Activated gamma-delta T cell treated with anti-CD3 and anti-CD28 coated beads, Interleukin-2, amount 50 U/mL, for 16 hours (primary cell): ENCODE data around the gene RPEL1.

ENCODE experiments used
- DNase-seq: peaks from one replicate; pipeline ENCODE4 v3.0.0-alpha.2; 2020; ENCODE audit warnings: low read depth

Gene RPEL1

DNA sequence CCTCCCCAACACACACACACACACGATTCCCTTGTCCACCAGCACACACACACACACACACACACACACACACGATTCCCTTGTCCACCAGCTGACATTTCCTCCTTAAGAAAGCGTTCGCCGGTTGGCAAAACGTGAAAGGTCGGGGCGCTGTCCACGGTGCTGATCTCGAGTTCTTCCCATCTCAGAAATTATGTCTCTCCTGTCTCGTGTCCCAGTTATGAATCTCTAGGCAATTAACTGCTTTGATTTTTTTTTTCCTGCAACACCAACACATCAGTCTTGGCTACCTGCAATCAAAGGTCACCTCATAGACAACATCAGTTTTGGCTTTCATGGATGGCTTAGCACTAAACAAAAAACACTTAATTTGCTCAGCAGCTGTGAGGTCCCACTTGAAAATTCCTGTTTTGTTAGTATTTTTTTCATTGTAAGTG lies 33.2 kb downstream of the RPEL1 start:
- DNase-seq = no peak

DNA sequence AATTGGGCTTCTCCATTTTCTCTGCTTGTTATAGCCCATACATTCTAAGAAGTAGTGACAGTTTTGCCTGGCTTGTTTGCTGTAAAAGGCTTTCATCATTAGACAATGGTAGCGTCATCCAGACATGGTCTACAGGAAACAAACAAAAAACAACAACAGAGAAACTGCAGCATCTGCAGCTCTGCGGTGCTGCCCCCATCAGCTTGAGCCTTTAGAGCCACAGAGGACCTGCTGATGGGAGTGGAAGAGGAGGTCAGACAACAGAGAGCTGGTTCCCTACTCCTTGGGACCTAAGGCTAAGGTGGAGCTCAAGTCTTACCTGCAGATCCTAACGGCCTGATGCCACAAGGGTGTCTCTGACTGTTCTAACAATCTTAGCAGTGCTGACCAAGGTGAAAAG lies 34.3 kb downstream of the RPEL1 start:
- DNase-seq = no peak

DNA sequence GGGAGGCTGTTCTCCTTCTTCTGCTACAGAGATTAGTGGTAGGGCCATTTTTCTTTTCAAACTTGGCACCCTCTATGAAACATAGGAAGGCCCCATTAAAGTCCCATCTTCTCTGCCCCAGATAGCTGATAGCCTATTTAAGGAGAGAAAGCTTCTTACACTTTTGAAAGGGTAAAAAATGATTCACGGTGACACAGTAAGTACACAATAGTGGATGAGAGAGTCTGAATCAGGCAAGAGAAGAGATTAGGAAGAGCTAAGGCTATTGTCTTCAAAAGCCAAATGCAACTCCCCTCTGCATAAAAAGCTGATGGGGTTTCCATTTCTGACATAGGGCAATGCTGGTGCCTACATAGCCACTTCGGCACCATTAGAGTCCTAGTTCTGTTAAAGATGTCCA lies 34.8 kb downstream of the RPEL1 start:
- DNase-seq = no peak

DNA sequence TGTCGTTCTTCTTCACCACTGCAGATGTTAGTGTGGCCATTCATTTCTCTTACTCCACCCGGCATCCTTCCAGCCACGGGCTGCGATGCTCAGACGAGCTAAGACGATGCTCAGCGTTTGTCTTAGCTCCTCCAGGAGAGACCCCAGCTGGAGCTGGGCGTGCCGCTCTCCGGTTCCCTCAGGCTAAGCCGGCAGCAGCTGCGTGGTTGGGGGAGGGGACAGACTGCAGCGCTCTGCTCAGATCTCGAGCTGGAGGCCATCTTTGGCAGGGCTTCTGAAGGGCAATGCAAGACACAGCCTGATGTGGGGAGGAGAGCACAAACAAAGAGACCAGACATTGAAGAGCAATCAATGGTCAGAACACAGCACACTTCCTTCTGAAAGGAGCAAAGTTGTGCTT lies 36.1 kb downstream of the RPEL1 start:
- DNase-seq = no peak

DNA sequence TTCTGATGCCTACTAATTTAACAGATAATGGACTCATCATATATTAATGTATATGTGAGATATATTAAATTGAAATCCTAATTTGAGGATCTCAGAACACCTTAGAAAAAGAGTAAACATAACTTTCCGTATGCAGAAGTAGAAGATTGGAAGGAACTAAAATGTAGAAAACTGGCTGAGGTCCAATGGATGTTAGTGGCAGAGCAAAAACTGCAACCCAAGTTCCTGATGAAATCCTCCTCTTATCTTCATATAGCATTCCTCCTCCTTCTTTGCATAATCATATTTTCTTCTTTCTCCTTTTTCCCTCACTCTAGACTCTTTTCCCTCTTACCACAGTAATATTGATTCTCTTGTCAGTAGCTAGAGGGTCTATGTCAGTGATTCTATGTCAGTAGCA lies 37.3 kb downstream of the RPEL1 start:
- DNase-seq = no peak

DNA sequence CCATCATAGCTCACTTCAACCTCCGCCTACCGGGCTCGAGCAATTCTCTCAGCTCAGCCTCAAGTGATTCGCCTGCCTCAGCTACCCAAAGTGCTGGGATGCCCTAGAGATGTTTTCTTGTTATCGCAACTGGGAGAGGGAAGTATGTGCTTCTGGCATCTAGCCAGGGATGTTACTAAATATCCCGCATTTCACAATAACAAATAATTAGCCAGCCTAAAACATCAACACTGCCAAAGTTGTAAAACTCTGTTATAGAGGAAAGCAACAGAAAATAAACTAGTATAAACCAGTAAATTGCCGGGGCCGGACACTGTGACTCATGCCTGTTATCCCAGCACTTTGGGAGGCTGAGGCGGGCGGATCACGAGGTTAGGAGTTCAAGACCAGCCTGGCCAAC lies 38.5 kb downstream of the RPEL1 start:
- no peak for DNase-seq

DNA sequence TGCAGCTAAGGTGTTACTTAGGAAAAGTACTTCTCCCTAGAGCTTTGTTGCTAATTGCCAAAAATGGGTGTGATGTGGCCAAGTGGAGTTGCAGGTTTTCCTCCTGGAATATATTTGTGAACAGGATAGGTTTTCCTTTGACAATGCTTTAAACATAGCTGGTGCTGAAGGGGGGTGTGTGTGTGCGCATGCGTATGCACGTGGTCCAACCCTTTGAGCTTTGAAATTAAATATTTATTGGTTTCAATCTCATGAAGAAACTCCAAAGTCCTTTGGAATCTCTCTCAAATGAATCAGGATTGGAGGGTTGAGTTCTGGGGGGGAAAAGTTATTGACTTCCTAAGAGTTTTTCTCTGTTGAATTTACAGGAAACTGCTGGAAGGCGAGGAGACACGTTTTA lies 42.3 kb downstream of the RPEL1 start:
- no peak for DNase-seq

DNA sequence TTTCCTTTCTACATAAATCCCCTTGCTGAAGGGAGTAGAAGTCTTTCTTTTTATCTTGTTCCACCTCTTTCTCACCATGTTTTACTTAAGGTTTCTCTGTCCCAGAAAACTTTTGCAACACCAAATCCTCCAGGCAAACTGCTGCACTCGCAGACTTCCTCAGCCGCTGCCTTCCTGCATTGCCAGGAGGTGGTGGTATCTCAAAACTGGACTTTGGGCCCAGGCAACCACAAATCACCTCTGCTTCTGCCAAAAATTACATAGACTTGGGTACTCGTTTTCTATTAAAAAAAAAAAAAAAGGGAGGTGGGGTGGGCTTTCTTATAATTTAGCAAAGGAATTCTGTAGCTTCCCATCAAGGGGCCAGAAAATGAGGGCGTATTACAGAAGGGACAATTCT lies 45.9 kb downstream of the RPEL1 start:
- no peak for DNase-seq

DNA sequence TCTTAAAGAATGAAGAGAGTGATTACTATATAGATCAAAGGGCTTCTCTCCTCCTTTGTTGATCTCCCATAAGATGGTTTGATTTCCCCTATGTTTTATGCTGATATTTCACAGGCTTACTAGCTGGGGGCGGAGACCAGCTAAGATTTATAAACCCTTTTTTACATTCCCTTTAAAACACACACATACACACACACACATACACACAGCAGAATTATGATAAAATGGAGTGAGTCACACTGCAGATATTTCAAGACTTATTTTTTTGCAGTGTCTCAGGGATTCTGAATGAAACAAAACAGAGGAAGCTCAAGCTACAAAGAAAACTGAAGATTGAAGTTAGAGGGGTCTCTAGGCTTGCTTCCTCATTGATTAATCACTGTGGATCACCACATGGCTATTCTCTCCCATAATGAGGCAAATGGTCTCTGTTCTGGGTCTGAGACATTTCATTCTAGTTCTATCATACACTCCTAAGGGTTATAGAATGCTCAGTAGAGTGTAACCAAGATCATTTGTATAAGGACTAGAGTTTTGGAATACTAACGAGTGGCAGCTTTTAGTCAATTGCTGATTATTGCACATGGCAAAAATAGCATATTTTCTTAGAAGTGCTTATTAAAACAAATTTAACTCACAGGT lies 49.8 kb downstream of the RPEL1 start:
- no peak for DNase-seq
